IgD-negative memory B cell (primary cell): ENCODE data around the gene FOXP1. TPM values are rescaled to one million over a fixed set of nuclear protein-coding genes. Genes with fewer than 3 reads are reported as not detected.
A peak's percentile ranks its signal among the peaks of the same experiment; 100 is the strongest.

Experiments used
- H3K27ac Mint-ChIP-seq, 3 donors: one replicate each; pipeline ENCODE4 v1.8.0; 2020 to 2022; ENCODE audit warnings: mild to moderate bottlenecking in 3 of 3, mixed read lengths in 3 of 3, moderate library complexity in 1 of 3
- H3K27me3 Mint-ChIP-seq: one replicate; pipeline ENCODE4 v1.8.0; 2021; ENCODE audit warnings: mixed read lengths
- H3K36me3 Mint-ChIP-seq: one replicate; pipeline ENCODE4 v1.8.0; 2020; ENCODE audit warnings: mild to moderate bottlenecking, mixed read lengths
- H3K4me1 Mint-ChIP-seq, 3 donors: one replicate each; pipeline ENCODE4 v1.8.0; 2020 to 2022; ENCODE audit warnings: mixed read lengths in 3 of 3, mild to moderate bottlenecking in 1 of 3
- H3K4me3 Mint-ChIP-seq, 4 donors: one replicate each; pipeline ENCODE4 v1.8.0; 2020 to 2022; ENCODE audit warnings: mild to moderate bottlenecking in 4 of 4, mixed read lengths in 4 of 4, moderate library complexity in 3 of 4
- H3K9me3 Mint-ChIP-seq, 3 donors: one replicate each; pipeline ENCODE4 v1.8.0; 2020 to 2021; ENCODE audit warnings: mixed read lengths in 3 of 3, mild to moderate bottlenecking in 1 of 3
- polyA plus RNA-seq: library from polyadenylated mRNA; unstranded; fragments of 300-500 nt; fragmentation: Illumina TruSeq; gene quantifications from one replicate; pipeline ENCODE4 v1.2.3, GENCODE V29; 2021

FOXP1 gene
- polyA plus RNA-seq, 1 donor from 2014 or later: 277 TPM

DNA sequence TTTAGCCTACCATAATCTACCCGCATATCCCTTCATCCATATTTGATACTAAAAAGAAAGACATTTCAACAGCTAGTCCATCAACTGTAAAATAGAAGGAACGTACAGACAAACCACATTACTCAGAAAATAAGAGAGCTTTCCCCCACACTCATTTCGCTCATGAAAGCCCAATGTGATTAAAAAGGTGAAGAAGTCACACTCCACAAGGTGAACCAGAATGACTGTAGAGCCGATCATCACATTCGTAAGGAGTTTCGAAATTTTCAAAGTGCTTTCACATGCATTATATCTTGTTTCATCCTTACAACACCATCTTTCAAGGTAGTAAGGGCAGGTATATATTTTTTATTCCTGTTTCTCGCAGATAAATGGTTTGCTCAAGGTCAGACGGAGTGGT is 225.3 kb downstream of the FOXP1 start:
- Mint-ChIP-seq H3K27ac (peak overlapping the region in 1 of 3 donors; percentile 7), H3K4me3 (peak overlapping the region in 2 of 4 donors; percentile 9 to 71)

GRCh38 chr3:71356265-71356664 is 227.3 kb downstream of the FOXP1 start:
- Mint-ChIP-seq H3K27ac (peak overlapping the region in 2 of 3 donors; percentile 44 to 82), H3K36me3 (peaks cover 7% of the 10 kb centered on the region), H3K9me3 (no peaks in the 10 kb centered on the region), H3K4me1 (peaks cover 29 to 52% (median 46%) of the 10 kb centered on the region in 3 donors), H3K4me3 (peak overlapping the region in 1 of 4 donors; percentile 82), H3K27me3 (peaks cover 5% of the 10 kb centered on the region)

More for the DNA sequence above, 225.3 kb downstream of the FOXP1 start:
- no peaks in the 10 kb centered on the region for H3K9me3 Mint-ChIP-seq
- H3K27me3 Mint-ChIP-seq: peaks cover 5% of the 10 kb centered on the region
- peaks cover 5% of the 10 kb centered on the region for H3K36me3 Mint-ChIP-seq
- H3K4me1 Mint-ChIP-seq: peaks cover 30 to 57% (median 46%) of the 10 kb centered on the region in 3 donors

DNA sequence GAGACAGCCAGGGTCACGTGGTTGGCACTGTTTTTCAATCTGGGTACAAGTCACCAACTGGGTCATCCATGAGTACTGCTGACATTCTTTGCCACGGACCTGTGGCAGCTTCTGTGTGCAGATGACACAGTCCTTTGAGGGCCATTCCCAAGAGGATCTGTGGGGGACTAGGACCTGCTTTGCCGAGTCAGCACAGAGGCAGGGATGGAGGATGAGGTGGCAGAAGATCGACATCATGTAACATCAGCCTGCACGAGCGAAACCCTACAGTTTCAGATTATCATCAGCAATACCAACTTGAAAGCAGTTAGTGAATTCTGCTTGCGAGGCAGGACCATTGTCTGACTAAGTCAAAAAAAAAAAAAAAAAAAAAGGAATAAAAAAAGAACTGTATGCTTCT is 227.7 kb downstream of the FOXP1 start:
- peak overlapping the region in 2 of 4 donors; percentile 29 to 82 for H3K4me3 Mint-ChIP-seq
- no peaks in the 10 kb centered on the region for H3K9me3 Mint-ChIP-seq
- peaks cover 7% of the 10 kb centered on the region for H3K36me3 Mint-ChIP-seq
- H3K27me3 Mint-ChIP-seq: peaks cover 5% of the 10 kb centered on the region
- H3K4me1 Mint-ChIP-seq: peaks cover 25 to 49% (median 43%) of the 10 kb centered on the region in 3 donors
- H3K27ac Mint-ChIP-seq: peak overlapping the region in 2 of 3 donors; percentile 44 to 82

- peak overlapping the region in 1 of 3 donors; percentile 33 for H3K27ac Mint-ChIP-seq
- peaks cover 18 to 40% (median 34%) of the 10 kb centered on the region in 3 donors for H3K4me1 Mint-ChIP-seq
- H3K9me3 Mint-ChIP-seq: no peaks in the 10 kb centered on the region
- H3K36me3 Mint-ChIP-seq: peaks cover 10% of the 10 kb centered on the region
- no peak overlapping the region for H3K4me3 Mint-ChIP-seq
- H3K27me3 Mint-ChIP-seq: peaks cover 8% of the 10 kb centered on the region
These were observed 228.5 kb downstream of the FOXP1 start for GRCh38 chr3:71355037-71355436.

GRCh38 chr3:71351403-71352149 is 232.0 kb downstream of the FOXP1 start:
- Mint-ChIP-seq H3K27me3 (peaks cover 8% of the 10 kb centered on the region), H3K36me3 (peaks cover 10% of the 10 kb centered on the region), H3K4me3 (no peak overlapping the region), H3K4me1 (peaks cover 10 to 30% (median 21%) of the 10 kb centered on the region in 3 donors), H3K27ac (peak overlapping the region in 1 of 3 donors; percentile 48), H3K9me3 (no peaks in the 10 kb centered on the region)

DNA sequence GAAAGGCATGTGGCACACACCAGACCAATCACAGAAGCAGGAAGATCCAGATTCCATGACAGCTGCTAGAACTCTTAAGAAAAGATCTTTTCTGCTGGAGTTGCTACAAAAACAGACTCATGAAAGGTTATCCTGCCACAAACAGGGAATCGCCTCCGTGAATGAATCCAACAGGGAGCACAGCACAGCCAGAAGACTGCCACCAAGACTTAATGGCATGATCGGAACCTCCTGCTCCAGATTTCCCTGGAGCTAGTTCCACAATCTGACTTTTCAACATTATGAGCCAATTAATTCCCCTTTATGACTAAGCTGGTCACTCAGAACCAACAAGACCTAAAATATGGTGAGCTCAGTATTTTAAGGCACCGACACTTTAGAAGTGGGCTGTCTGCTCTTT is 232.5 kb downstream of the FOXP1 start:
- H3K27ac Mint-ChIP-seq: no peak overlapping the region
- H3K36me3 Mint-ChIP-seq: peaks cover 10% of the 10 kb centered on the region
- H3K4me3 Mint-ChIP-seq: no peak overlapping the region
- peaks cover 7 to 26% (median 16%) of the 10 kb centered on the region in 3 donors for H3K4me1 Mint-ChIP-seq
- H3K27me3 Mint-ChIP-seq: peaks cover 8% of the 10 kb centered on the region
- H3K9me3 Mint-ChIP-seq: no peaks in the 10 kb centered on the region

GRCh38 chr3:71348831-71349230 is 234.7 kb downstream of the FOXP1 start:
- no peak overlapping the region for H3K27ac Mint-ChIP-seq
- H3K27me3 Mint-ChIP-seq: peaks cover 3% of the 10 kb centered on the region
- H3K4me3 Mint-ChIP-seq: no peak overlapping the region
- H3K36me3 Mint-ChIP-seq: peaks cover 6% of the 10 kb centered on the region
- H3K9me3 Mint-ChIP-seq: no peaks in the 10 kb centered on the region
- H3K4me1 Mint-ChIP-seq: peaks cover 0 to 14% (median 13%) of the 10 kb centered on the region in 3 donors

DNA sequence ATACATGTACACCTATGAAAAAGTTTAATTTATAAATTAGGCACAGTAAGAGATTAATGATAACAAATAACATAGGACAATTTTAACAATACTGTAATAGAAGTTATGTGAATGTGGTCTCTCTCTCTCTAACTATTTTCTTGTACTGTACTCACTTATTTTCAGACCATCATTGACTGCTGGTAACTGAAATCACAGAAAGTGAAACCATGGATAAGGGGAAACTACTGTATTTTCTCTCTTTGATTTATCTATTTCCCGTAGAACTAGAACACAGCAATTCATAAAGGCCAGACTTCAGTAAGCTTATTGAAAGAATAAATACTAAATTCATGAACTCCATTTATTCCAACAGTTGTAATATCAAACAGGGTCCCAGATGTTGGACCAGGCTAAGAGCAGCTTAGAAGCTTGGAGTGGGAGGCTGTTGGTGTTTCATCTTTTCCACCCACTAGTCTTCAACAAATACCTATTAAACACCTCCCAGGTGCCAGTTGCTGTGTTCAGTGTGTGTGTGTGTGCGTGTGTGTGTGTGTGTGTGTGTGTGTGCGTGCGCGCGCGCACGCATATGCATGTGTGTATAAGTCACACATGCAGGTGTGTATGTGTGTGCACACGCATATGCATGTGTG is 235.4 kb downstream of the FOXP1 start:
- Mint-ChIP-seq H3K27me3 (peaks cover 4% of the 10 kb centered on the region), H3K27ac (peak overlapping the region in 1 of 3 donors; percentile 43), H3K4me3 (no peak overlapping the region), H3K36me3 (peaks cover 6% of the 10 kb centered on the region), H3K4me1 (peaks cover 0 to 14% (median 9%) of the 10 kb centered on the region in 3 donors), H3K9me3 (no peaks in the 10 kb centered on the region)

GRCh38 chr3:71346061-71346460 is 237.5 kb downstream of the FOXP1 start:
- peaks cover 0 to 2% (median 2%) of the 10 kb centered on the region in 3 donors for H3K9me3 Mint-ChIP-seq
- peak overlapping the region in 2 of 4 donors; percentile 26 to 46 for H3K4me3 Mint-ChIP-seq
- peaks cover 0 to 12% (median 9%) of the 10 kb centered on the region in 3 donors for H3K4me1 Mint-ChIP-seq
- peaks cover 4% of the 10 kb centered on the region for H3K27me3 Mint-ChIP-seq
- peak overlapping the region; percentile 83 to 95 (median 84) for H3K27ac Mint-ChIP-seq
- peaks cover 6% of the 10 kb centered on the region for H3K36me3 Mint-ChIP-seq

DNA sequence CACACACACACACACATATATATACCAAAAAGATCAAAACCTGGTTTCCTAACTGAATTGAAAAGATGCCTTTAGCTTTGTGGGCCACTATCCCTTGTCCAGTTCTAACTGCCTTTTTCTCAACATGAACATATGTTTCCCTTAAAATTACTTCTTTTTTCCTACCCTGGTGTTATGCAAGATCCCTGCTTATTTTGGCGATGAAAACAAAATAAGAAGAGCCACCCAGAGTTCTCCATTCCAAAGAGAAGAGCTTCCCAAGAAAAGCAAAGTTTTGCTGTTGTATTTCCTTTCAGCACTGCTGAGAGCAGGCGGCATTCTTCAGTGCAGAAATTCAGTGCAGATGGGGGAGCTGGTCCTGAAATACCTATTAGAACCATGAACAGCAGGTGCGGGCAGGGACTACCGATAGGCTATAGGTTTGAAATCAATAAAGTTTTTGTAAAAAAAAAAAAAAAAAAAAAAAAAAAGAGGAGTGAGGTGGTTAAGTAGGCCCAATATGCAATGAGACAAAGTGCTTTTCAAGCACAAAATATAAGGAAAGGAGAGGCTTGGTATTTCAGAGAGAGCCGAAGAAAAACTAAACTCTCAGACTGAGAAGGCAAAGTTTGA is 238.0 kb downstream of the FOXP1 start:
- peak overlapping the region in 2 of 4 donors; percentile 26 to 46 for H3K4me3 Mint-ChIP-seq
- peaks cover 4% of the 10 kb centered on the region for H3K27me3 Mint-ChIP-seq
- H3K9me3 Mint-ChIP-seq: peaks cover 0 to 6% (median 5%) of the 10 kb centered on the region in 3 donors
- H3K4me1 Mint-ChIP-seq: peaks cover 0 to 12% (median 9%) of the 10 kb centered on the region in 3 donors
- peak overlapping the region; percentile 83 to 95 (median 84) for H3K27ac Mint-ChIP-seq
- H3K36me3 Mint-ChIP-seq: peaks cover 10% of the 10 kb centered on the region

DNA sequence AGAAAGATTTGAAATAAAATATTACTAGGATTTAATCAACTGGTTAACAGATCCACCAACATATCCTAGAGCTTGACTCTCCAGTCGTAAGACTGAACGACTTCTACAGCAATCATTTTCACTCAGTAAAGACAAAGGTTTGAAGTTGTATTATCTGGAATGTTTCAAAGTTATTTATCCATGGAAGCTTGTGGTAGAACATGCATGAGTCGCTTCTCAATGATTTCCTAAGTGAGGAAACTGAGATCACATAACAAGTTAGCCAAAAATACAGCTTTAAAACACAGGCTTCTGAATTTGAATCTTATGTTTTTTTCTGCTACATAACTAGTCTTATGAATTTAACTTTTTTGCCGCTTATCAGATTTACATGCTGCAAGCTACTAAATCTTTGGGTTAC is 241.8 kb downstream of the FOXP1 start:
- peaks cover 1% of the 10 kb centered on the region for H3K27me3 Mint-ChIP-seq
- no peak overlapping the region for H3K27ac Mint-ChIP-seq
- peaks cover 0 to 6% (median 5%) of the 10 kb centered on the region in 3 donors for H3K9me3 Mint-ChIP-seq
- peaks cover 8% of the 10 kb centered on the region for H3K36me3 Mint-ChIP-seq
- no peak overlapping the region for H3K4me3 Mint-ChIP-seq
- peaks cover 4 to 6% (median 4%) of the 10 kb centered on the region in 3 donors for H3K4me1 Mint-ChIP-seq

DNA sequence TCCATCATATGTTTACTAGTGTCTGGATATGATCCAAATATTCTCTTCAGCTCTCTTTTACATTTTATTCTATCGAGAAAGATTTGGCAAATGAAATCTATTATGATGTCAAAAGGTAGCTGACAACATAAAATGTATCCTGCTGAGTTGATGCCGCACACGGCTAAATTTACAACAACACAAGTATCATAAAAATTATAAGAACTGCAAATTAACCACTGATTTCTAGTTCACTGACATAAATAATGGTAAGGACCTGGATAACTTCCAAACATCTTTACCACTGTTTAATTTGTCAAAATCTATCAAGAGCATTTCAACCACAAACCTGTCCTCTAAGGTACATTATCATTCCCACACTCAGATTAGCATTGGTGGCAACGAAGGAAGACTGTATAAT is 244.5 kb downstream of the FOXP1 start:
- peaks cover 0 to 4% (median 4%) of the 10 kb centered on the region in 3 donors for H3K4me1 Mint-ChIP-seq
- peaks cover 9% of the 10 kb centered on the region for H3K36me3 Mint-ChIP-seq
- no peak overlapping the region for H3K4me3 Mint-ChIP-seq
- H3K27me3 Mint-ChIP-seq: peaks cover 1% of the 10 kb centered on the region
- H3K27ac Mint-ChIP-seq: peak overlapping the region in 1 of 3 donors; percentile 53
- peaks cover 0 to 6% (median 5%) of the 10 kb centered on the region in 3 donors for H3K9me3 Mint-ChIP-seq

- Mint-ChIP-seq H3K27me3 (peaks cover 1% of the 10 kb centered on the region), H3K27ac (no peak overlapping the region), H3K4me3 (no peak overlapping the region), H3K4me1 (peaks cover 0 to 4% (median 2%) of the 10 kb centered on the region in 3 donors), H3K36me3 (peaks cover 6% of the 10 kb centered on the region), H3K9me3 (no peaks in the 10 kb centered on the region)
These were observed 250.7 kb downstream of the FOXP1 start for GRCh38 chr3:71332813-71333212.

DNA sequence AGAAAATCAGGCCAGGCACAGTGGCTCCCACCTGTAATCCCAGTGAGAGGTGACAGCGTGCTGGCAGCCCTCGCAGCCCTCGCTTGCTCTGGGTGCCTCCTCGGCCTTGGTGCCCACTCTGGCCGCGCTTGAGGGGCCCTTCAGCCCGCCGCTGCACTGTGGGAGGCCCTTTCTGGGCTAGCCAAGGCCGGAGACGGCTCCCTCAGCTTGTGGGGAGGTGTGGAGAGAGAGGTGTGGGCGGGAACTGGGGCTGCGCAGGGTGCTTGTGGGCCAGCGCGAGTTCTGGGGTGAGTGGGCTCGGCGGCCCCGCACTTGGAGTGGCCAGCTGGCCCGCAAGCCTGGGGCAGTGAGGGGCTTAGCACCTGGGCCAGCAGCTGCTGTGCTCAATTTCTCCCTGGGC is 252.6 kb downstream of the FOXP1 start:
- H3K4me3 Mint-ChIP-seq: no peak overlapping the region
- H3K27me3 Mint-ChIP-seq: peaks cover 1% of the 10 kb centered on the region
- H3K27ac Mint-ChIP-seq: no peak overlapping the region
- peaks cover 6% of the 10 kb centered on the region for H3K36me3 Mint-ChIP-seq
- H3K9me3 Mint-ChIP-seq: no peaks in the 10 kb centered on the region
- H3K4me1 Mint-ChIP-seq: peaks cover 0 to 3% (median 0%) of the 10 kb centered on the region in 3 donors

DNA sequence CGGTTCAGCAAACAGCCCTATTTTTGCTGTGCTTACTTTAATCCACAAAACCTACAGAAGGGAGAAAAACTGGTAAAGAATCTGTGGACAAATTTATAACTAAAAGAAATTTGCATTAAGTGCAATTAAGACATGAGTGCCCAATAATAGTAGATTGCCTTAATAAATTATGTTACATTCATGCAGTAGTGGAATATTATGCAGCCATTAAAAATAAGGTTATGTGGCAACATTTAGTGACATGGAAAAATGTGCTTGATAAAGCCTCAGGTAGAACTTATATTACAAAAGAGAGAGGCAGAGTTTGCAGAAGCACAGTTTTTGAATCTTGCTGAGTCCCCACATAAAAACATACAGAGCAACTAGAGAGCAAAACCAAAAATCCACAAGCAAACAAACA is 253.0 kb downstream of the FOXP1 start:
- H3K4me1 Mint-ChIP-seq: peaks cover 0 to 3% (median 0%) of the 10 kb centered on the region in 3 donors
- no peak overlapping the region for H3K4me3 Mint-ChIP-seq
- no peaks in the 10 kb centered on the region for H3K9me3 Mint-ChIP-seq
- H3K36me3 Mint-ChIP-seq: peaks cover 6% of the 10 kb centered on the region
- no peak overlapping the region for H3K27ac Mint-ChIP-seq
- H3K27me3 Mint-ChIP-seq: peaks cover 1% of the 10 kb centered on the region
